ENCODE measurements around the gene RPTOR.

The RPTOR gene

DNA sequence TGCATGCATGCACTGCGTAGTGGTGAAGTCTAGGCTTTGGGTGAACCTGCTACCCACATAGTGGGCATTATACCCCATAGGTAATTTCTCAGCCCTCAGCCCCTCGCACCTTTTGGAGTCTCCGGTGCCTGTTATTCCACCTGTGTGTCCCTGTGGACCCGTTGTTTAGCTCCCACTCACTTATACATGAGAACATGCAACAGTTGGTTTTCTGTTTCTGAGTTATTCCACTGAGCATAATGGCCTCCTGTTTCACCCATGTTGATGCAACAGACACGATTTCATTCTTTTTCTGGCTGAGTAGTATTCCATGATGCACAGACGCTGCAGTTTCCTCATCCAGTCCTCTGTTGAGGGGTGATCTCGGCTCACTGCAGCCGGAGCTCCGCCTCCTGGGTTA lies 305.5 kb downstream of the RPTOR start:
- no peak for DNase-seq (ENCODE audit: low read depth)

- no peak for DNase-seq (ENCODE audit: low read depth)
Measured at GRCh38 chr17:80850817-80851216, 306.2 kb downstream of the RPTOR start.

DNA sequence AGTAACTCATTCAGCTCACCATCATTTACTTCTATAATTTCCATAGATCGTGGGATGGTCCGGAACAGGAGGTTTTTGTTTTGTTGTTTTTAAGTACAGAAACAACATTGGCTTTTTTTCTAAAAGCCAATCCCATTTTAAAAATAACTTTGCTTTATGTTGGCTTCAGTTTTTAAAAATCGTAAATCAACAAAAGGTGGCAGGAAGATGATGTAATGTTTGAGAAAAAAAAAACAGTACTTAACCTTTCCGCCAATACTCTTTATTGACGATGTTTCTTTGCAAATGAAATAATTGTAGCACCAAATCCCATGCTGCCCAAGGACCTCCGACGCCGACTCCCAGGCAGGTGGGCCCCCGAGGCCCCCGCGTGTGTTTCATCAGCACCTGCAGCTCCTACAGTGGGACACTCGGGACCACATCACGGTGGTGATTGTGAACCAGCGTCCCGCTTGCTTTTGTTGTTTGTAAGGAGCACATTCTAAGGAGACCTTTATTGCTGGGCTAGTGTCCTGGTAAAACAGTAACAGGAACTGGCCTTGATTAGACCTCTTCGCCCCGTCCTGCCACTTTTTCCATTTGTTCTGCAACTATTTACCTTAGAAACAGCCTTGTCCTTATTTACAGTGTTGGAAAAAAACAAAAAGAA lies 306.8 kb downstream of the RPTOR start:
- DNase-seq (ENCODE audit: low read depth) = no peak

DNA sequence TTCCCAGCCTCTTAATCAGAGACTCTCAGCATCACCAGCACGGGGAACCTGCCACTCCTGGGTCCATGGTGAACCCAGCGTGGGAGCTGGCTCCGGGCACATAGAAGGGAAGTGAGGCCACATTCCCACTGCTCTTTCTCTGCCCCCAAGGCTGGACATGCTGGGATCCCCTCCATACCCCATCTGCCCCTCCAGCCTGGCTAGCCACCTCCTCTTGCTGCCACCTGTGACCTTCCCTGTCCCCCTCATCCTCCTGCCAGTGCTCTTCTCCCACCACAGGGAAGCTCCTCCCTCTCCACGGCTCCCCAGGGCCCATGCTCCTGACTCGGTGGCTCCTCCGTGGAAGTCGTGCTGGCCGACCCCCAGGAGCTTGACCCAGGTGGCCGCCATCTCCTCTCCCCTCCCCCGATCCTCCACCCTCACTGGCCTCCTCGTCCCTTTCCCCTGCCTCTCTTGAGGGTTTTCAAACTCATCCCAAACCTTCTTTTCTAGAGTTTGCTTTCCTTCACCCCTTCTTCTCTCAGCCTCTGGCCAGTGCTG lies 307.9 kb downstream of the RPTOR start:
- DNase-seq (ENCODE audit: low read depth) = no peak

GRCh38 chr17:80853076-80853475 lies 308.4 kb downstream of the RPTOR start:
- DNase-seq (ENCODE audit: low read depth) = no peak

GRCh38 chr17:80854220-80854619 lies 309.6 kb downstream of the RPTOR start:
- DNase-seq (ENCODE audit: low read depth) = no peak

GRCh38 chr17:80855196-80855947 lies 310.7 kb downstream of the RPTOR start:
- DNase-seq (ENCODE audit: low read depth) = no peak

GRCh38 chr17:80855948-80856862 lies 311.6 kb downstream of the RPTOR start:
- DNase-seq (ENCODE audit: low read depth) = peak; percentile 61

DNA sequence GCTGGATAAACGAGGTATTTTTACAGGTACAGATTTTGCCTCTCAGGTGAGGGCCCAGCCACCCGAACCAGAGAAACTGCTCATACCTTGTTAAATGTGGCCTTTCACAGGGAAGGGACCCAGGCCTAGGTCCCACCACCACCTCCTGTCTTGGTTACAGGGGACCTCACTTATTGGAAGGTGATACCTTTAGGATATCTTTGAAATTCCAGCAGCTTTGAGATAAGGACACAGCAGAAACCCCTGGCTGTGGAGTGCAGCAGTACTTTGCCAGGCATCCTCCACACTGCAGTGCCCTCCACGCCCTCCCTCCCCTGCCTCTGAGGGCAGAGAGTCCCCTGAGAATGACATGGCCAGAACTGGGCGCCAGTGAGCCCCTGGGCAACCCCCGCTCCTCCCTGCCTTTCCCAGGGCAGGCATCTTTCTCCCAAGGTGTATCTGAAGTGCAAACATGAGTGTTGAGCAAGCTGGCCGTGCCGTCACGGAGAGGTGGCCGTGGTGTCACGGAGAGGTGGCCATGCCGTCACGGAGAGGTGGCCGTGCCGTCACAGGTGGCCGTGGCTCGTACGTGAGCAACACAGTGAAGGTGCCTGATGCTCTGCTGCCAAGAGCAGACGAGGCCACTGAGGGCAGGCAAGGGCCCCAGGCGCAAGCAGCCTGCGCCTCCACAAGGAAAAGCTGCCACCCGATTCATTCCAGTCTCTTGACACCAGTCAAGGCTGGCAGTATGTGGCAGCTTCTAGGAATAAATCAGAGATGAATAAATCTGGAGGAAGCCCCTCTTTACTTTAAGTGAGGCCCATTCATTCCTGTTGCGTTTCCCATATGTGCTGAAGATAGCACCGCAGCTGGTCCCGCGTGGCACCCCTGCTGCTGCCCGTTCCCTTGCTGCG lies 312.5 kb downstream of the RPTOR start:
- no peak for DNase-seq (ENCODE audit: low read depth)

GRCh38 chr17:80857756-80858171 lies 313.1 kb downstream of the RPTOR start:
- DNase-seq (ENCODE audit: low read depth) = no peak

DNA sequence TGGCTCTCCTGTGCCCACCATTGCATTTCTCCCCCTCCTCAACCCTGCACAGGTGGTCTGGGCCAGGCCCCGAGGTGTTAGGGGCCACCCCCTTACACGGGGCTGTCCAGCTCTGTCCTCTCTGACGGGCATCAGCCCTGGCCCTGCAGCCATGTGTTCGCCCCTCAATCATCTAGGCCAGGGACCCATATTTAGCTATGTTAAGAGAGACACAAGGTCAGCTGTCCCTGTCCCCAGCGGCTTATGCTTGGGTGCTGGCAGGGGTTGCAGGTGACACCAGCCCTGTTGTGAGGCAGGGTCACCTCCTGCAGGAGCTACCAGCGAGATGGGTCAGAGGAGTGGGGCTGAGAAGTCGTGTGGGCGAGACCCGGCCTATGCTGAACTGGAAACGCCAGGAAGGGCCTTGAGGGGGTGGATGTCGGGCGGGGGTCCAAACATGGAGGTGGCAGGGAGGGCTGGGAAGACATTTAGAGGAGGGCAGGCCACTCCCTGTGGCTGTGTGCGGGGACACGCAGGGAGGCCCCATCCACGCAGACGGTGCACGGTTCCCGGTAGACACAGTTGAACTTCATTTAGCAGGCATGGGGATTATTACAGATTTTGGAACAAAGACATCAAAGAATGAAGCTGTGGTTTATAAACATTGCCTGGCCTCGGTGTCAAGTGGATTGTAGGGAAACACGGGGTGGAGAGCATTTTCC lies 313.8 kb downstream of the RPTOR start:
- DNase-seq (ENCODE audit: low read depth) = no peak

GRCh38 chr17:80859002-80859941 lies 314.6 kb downstream of the RPTOR start:
- no peak for DNase-seq (ENCODE audit: low read depth)

DNA sequence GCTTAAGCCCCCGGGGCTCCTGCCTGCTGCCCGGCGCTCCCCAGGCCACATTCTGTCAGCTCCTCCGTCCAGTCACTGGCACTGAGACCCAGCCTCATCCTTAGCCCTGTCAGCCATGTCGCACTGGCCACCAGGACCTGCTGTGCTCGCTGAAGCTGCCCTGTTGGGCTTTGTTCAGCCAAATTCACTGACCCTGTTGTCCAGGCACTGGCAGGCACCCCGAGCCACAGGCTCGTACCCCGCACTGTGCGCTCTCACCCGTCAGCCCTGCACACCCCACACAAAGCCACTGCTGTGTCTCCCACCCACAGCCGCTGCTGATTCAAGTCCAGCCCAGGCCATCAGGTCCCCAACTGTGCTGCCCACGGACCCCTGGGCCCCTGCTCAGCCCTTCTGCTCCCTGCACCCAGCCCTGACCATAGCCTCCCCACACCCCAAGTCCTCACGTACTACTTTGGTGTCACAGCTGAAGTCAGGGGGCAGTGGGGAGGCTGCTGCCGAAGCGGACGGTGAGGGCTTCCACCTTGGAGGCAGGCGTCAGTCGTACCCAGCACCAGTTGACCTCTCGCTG lies 315.5 kb downstream of the RPTOR start:
- no peak for DNase-seq (ENCODE audit: low read depth)

- DNase-seq (ENCODE audit: low read depth) = no peak
Measured at GRCh38 chr17:80860703-80861417, 316.2 kb downstream of the RPTOR start.

GRCh38 chr17:80861418-80861815 lies 316.8 kb downstream of the RPTOR start:
- no peak for DNase-seq (ENCODE audit: low read depth)

DNA sequence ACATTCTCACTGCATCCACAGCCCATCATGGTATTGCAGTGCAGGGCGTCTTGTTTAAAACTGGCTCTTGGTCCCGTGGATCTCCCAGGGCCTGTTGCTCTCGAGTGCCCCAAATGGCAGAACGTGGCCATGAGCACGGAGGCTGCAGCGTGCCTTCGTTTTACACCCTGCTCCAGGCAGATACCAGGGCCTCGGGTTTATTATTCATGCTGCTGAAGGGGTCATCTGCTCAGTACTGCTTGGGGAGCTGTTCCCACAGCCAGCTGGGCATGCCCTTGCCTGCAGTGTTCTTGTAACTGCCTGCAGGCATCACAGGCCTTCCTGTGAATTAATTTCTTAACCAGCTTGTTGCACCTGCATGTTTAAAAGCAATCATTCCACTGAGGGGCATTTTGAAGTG lies 317.3 kb downstream of the RPTOR start:
- DNase-seq (ENCODE audit: low read depth) = no peak

GRCh38 chr17:80862481-80862961 lies 317.9 kb downstream of the RPTOR start:
- no peak for DNase-seq (ENCODE audit: low read depth)

DNA sequence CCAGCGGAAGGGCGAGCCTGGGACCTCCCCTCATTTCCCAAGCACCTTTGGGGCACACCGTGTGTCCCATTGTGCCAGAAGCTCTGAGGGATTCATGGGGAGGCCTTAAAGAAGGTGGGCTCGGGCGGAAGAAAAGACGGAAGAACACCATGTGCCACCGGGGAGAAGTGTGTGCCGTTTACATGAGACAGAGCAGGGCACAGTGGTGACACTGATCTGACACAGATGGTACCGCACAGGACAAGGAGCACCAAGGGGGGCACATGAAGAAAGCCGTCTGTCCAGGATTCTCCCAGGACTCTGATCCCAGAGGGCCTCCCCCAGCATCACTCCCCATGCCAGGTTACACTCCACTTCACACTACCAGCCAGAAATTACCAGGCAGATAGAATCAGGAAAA lies 318.3 kb downstream of the RPTOR start:
- DNase-seq (ENCODE audit: low read depth) = no peak

Data from stimulated activated CD8-positive, alpha-beta memory T cell treated with anti-CD3 and anti-CD28 coated beads, Interleukin-12 subunit alpha, Interleukin-12 subunit beta, amount 100 ng/mL, for 1 hour (primary cell).